Heart left ventricle (tissue), 16 donors: ENCODE data around the gene CADM2. TPM values are rescaled to one million over a fixed set of nuclear protein-coding genes. Genes with fewer than 3 reads are reported as not detected.
"Not testable (repeated sequence)": the region's sequence is repeated elsewhere in the genome, so short reads cannot be mapped to it uniquely, and the experiment has no call there.

Experiments
- ATAC-seq, 4 donors: fragments of 200-7000 bp; cut with Tn5 transposase; one replicate each; pipeline ENCODE4 v1.9.1; 2020 to 2022; ENCODE audit warnings: moderate library complexity in 4 of 4, mild to moderate bottlenecking in 3 of 4, moderate number of reproducible peaks in 1 of 4
- DNase-seq, 5 donors: peaks; one replicate each; pipeline ENCODE4 v3.0.0-alpha.2; 2020
- H3K27ac ChIP-seq, 12 donors: fragments of 200-600 bp; sonication (generic) in 4 of 12; one replicate each; pipeline versions ENCODE4 v1.5.0 to v1.8.0; 2016 to 2022; ENCODE audit warnings: mild to moderate bottlenecking in 2 of 12
- H3K27me3 ChIP-seq, 9 donors: fragments of 200-600 bp; sonication (generic) in 2 of 9; one replicate each; pipeline versions ENCODE4 v1.5.1 to v1.8.0; 2016 to 2022; ENCODE audit warnings: mild to moderate bottlenecking in 3 of 9
- H3K36me3 ChIP-seq, 9 donors: fragments of 200-600 bp; sonication (generic) in 2 of 9; one replicate each; pipeline versions ENCODE4 v1.5.0 to v1.8.0; 2018 to 2022; ENCODE audit warnings: mild to moderate bottlenecking in 2 of 9
- H3K4me1 ChIP-seq, 12 donors: fragments of 200-600 bp; sonication (generic) in 4 of 12; one replicate each; pipeline versions ENCODE4 v1.5.0 to v1.8.0; 2016 to 2022; ENCODE audit warnings: mild to moderate bottlenecking in 3 of 12
- H3K4me3 ChIP-seq, 12 donors: fragments of 200-600 bp; sonication (generic) in 4 of 12; one replicate each; pipeline versions ENCODE4 v1.5.0 to v1.8.0; 2017 to 2022; ENCODE audit warnings: mild to moderate bottlenecking in 9 of 12, moderate library complexity in 4 of 12
- H3K9me3 ChIP-seq, 12 donors: fragments of 200-600 bp; sonication (generic) in 4 of 12; one replicate each; pipeline versions ENCODE4 v1.5.0 to v1.8.0; 2016 to 2022; ENCODE audit warnings: mild to moderate bottlenecking in 1 of 12
- CTCF ChIP-seq, 12 donors: fragments of 200-600 bp; sonication (generic) in 4 of 12; IDR thresholded peaks; one replicate each; pipeline versions ENCODE4 v1.5.0 to v1.8.0; 2018 to 2022; ENCODE audit warnings: antibody characterized with exemption in 12 of 12, mild to moderate bottlenecking in 5 of 12
- POLR2A ChIP-seq, 2 donors: fragments of 450-650 bp; IDR thresholded peaks; one replicate each; pipeline ENCODE4 v1.6.1; 2017; ENCODE audit warnings: antibody characterized with exemption in 2 of 2, mild to moderate bottlenecking in 2 of 2, moderate library complexity in 2 of 2
- WGBS, 4 donors: extraction: QIAGEN DNeasy Blood & Tissue Kit in 2 of 4; methylation state at CpG; one replicate each; pipeline versions ENCODE4 v1.1.5 to v1.1.7; 2013 to 2018; 5-methylcytosine and 5-hydroxymethylcytosine counted together
- intact Hi-C, 10 donors: fragments of 100-400 bp; cut with DNase I; formaldehyde crosslinking; loops; one replicate each; pipeline versions ENCODE4 v1.11.1 to v1.14.2; 2022
- polyA plus RNA-seq, 2 donors: library from polyadenylated mRNA; stranded (reverse); fragments of 200-250 nt; gene quantifications; one replicate each; pipeline ENCODE4 v1.2.3, GENCODE V29; 2013
- total RNA-seq, 9 donors: library from RNA; depleted of rRNA in 2 of 9; stranded (reverse); fragments of >200 nt in 2 of 9; fragmentation: NEBNext Ultra II Directional in 3 of 9; extraction: Animal tissue kit (Norgen Biotek cat#: 25700) in 3 of 9; gene quantifications; one replicate each; pipeline versions ENCODE4 v1.1.0 to v1.2.4, GENCODE V29; 2016 to 2023
- donor health status: ischemic (EF 13 %, LVEDD 7.1; RV severe dilation, severe dysfunction).
- donor health status: healthy with polysubstance abuse.
- donor health status: DM: no; HTN: yes; CAD: no.
- donor health status: DM: no; HTN: no; CAD: no.
- donor health status: ischemic (EF 25% LVEDD 6.9; RV normal size, moderate dysfunction).
- donor health status: ischemic (EF 25% LVEDD 5.7; RV mildly dilated, moderate dysfunction).
- donor health status: healthy.
- donor health status: DM: yes; HTN: yes; CAD: no.
- donor health status: ischemic (EF 35%, LVEDD 5.7; RV mildly dilated, moderate dysfunction).
- donor health status: nonischemic (EF 11% LVEDD 7.7; RV severe dilation, severe dysfunction).
- donor health status: DM: yes; HTN: yes; CAD: no.
- donor health status: PGD.
- donor health status: ischemic (EF 29% LVEDD 5.4; RV normal size, mild dysfunction).
- donor health status: nonischemic (EF 23%, LVEDD 6.1; RV moderate dilation, normal function).

The CADM2 gene
- total and polyA plus RNA-seq, 11 donors: 0.19 to 2.3 (median 0.69) TPM

- Histone ChIP-seq H3K9me3 (no peaks in the 10 kb centered on the region), H3K4me1 (no peaks in the 10 kb centered on the region), H3K27me3 (no peaks in the 10 kb centered on the region), H3K4me3 (no peak overlapping the region), H3K36me3 (no peaks in the 10 kb centered on the region), H3K27ac (no peak overlapping the region)
- no peak for ATAC-seq
- WGBS, 4 donors: 55 to 57% (median 55%) methylated on average over 6 of the region's 6 CpGs
- DNase-seq: no peak
- TF ChIP-seq POLR2A (IDR thresholded peaks at IDR 0.05) (no peak), CTCF (IDR thresholded peaks at IDR 0.05) (no peak)
- intact Hi-C loops: no loop called here
Measured at GRCh38 chr3:85977615-85978338, 1019.0 kb downstream of the CADM2 start.

GRCh38 chr3:85979034-85979433, 1020.2 kb downstream of the CADM2 start:
- DNase-seq (no peak), ATAC-seq (no peak)
- intact Hi-C loops: no loop called here
- H3K27ac ChIP-seq: no peak overlapping the region
- no peak for TF ChIP-seq POLR2A (IDR thresholded peaks at IDR 0.05)
- no peaks in the 10 kb centered on the region for H3K27me3 ChIP-seq
- H3K4me3 ChIP-seq: no peak overlapping the region
- H3K9me3 ChIP-seq: no peaks in the 10 kb centered on the region
- H3K4me1 ChIP-seq: no peaks in the 10 kb centered on the region
- no peaks in the 10 kb centered on the region for H3K36me3 ChIP-seq

- H3K4me1 ChIP-seq, H3K27ac ChIP-seq, H3K36me3 ChIP-seq, ATAC-seq, DNase-seq, intact Hi-C loops, H3K27me3 ChIP-seq, H3K4me3 ChIP-seq, H3K9me3 ChIP-seq: not testable (repeated sequence)
- 84 to 89% (median 89%) methylated on average over 10 of the region's 10 CpGs for WGBS, 4 donors
Measured at GRCh38 chr3:85989581-85989980, 1030.8 kb downstream of the CADM2 start.

- no peaks in the 10 kb centered on the region for H3K4me1 ChIP-seq
- intact Hi-C loops: no loop called here
- no peak overlapping the region for H3K4me3 ChIP-seq
- H3K27ac ChIP-seq: no peak overlapping the region
- DNase-seq (no peak), ATAC-seq (no peak)
- H3K36me3 ChIP-seq: no peaks in the 10 kb centered on the region
- WGBS, 4 donors: 72 to 83% (median 78%) methylated on average over 1 of the region's 1 CpG
- H3K9me3 ChIP-seq: no peaks in the 10 kb centered on the region
- H3K27me3 ChIP-seq: no peaks in the 10 kb centered on the region
- TF ChIP-seq CTCF (IDR thresholded peaks at IDR 0.05) (no peak), POLR2A (IDR thresholded peaks at IDR 0.05) (no peak)
Measured at GRCh38 chr3:86029590-86029989, 1070.8 kb downstream of the CADM2 start.

- Histone ChIP-seq H3K9me3 (peaks cover 0 to 3% (median 0%) of the 10 kb centered on the region in 12 donors), H3K4me3 (no peak overlapping the region), H3K36me3 (no peaks in the 10 kb centered on the region), H3K4me1 (no peaks in the 10 kb centered on the region), H3K27me3 (no peaks in the 10 kb centered on the region), H3K27ac (no peak overlapping the region)
- DNase-seq: no peak
- no peak for ATAC-seq
- intact Hi-C loops: no loop called here
- TF ChIP-seq CTCF (IDR thresholded peaks at IDR 0.05) (no peak), POLR2A (IDR thresholded peaks at IDR 0.05) (no peak)
Measured at GRCh38 chr3:86037916-86038315, 1079.1 kb downstream of the CADM2 start.
